DOHH2 (cell line): ENCODE measurements around the gene FANCI.

Experiments used
- H3F3A ChIP-seq: fragments of 200-600 bp; sonication (generic), shearing (Covaris generic); 2 replicates; pipeline ENCODE4 v1.6.0; 2016; ENCODE audit warnings: antibody characterized with exemption, mild to moderate bottlenecking; ENCODE audit not compliant: control insufficient read depth, insufficient read depth
- H3K27ac ChIP-seq: fragments of 200-600 bp; sonication (generic); 2 replicates; pipeline ENCODE4 v1.5.1; 2014; ENCODE audit warnings: low read depth, mild to moderate bottlenecking, low read length, moderate library complexity
- H3K27me3 ChIP-seq: fragments of 200-600 bp; sonication (generic); 2 replicates; pipeline ENCODE4 v1.6.1; 2014; ENCODE audit warnings: mild to moderate bottlenecking, low read length, mixed read lengths; ENCODE audit not compliant: control insufficient read depth
- H3K36me3 ChIP-seq: fragments of 200-600 bp; sonication (generic); 2 replicates; pipeline ENCODE4 v1.6.1; 2014; ENCODE audit warnings: mild to moderate bottlenecking, low read length, moderate library complexity, mixed read lengths; ENCODE audit not compliant: control insufficient read depth
- H3K4me1 ChIP-seq: fragments of 200-600 bp; sonication (generic); 2 replicates; pipeline ENCODE4 v1.6.1; 2014; ENCODE audit warnings: mild to moderate bottlenecking, low read length, mixed read lengths; ENCODE audit not compliant: control insufficient read depth
- H3K4me2 ChIP-seq: fragments of 200-600 bp; sonication (generic); 2 replicates; pipeline ENCODE4 v1.6.0; 2014; ENCODE audit warnings: mild to moderate bottlenecking, low read length, moderate library complexity
- H3K4me3 ChIP-seq: fragments of 200-600 bp; sonication (generic); 2 replicates; pipeline ENCODE4 v1.5.1; 2014; ENCODE audit warnings: mild to moderate bottlenecking, low read length, mixed read lengths
- H3K79me2 ChIP-seq: fragments of 200-600 bp; sonication (generic); 2 replicates; pipeline ENCODE4 v1.6.1; 2014; ENCODE audit warnings: mild to moderate bottlenecking, low read length, mixed read lengths; ENCODE audit not compliant: control insufficient read depth
- H3K9me2 ChIP-seq: fragments of 200-600 bp; sonication (generic); replicated peaks from 2 replicates; pipeline ENCODE4 v1.6.1; 2014; ENCODE audit warnings: mild to moderate bottlenecking, low read length, mixed read lengths; ENCODE audit not compliant: control insufficient read depth
- H3K9me3 ChIP-seq: fragments of 200-600 bp; sonication (generic); 2 replicates; pipeline ENCODE4 v1.6.1; 2014; ENCODE audit warnings: antibody characterized with exemption, low read length, mixed read lengths; ENCODE audit not compliant: control insufficient read depth, insufficient read depth
- H4K20me1 ChIP-seq: fragments of 200-600 bp; sonication (generic); 2 replicates; pipeline ENCODE4 v1.6.0; 2014; ENCODE audit warnings: low read depth, mild to moderate bottlenecking, antibody characterized with exemption, low read length, moderate library complexity; ENCODE audit not compliant: control insufficient read depth, insufficient read depth
- CTCF ChIP-seq: fragments of 200-600 bp; sonication (generic); IDR thresholded peaks from one replicate; pipeline ENCODE4 v1.5.1; 2014; ENCODE audit warnings: antibody characterized with exemption, mild to moderate bottlenecking, low read depth, low read length; ENCODE audit not compliant: poor library complexity, severe bottlenecking
- EZH2phosphoT487 ChIP-seq: fragments of 200-600 bp; sonication (generic); IDR thresholded peaks from 2 replicates; pipeline ENCODE4 v1.6.1; 2017; ENCODE audit warnings: borderline replicate concordance, mild to moderate bottlenecking, antibody characterized with exemption, low read length, moderate library complexity, mixed read lengths

Gene FANCI

GRCh38 chr15:89345248-89345647 is 101.5 kb downstream of the FANCI start:
- no peak for TF ChIP-seq EZH2phosphoT487
- no peak for TF ChIP-seq CTCF
- H3K4me2 ChIP-seq: no peak overlapping the region

GRCh38 chr15:89346516-89347231 is 102.9 kb downstream of the FANCI start:
- no peaks in the 10 kb centered on the region for H3K36me3 ChIP-seq
- H3K27me3 ChIP-seq: peaks cover 36% of the 10 kb centered on the region
- H3K27ac ChIP-seq: no peak overlapping the region
- no peaks in the 10 kb centered on the region for H4K20me1 ChIP-seq
- no peaks in the 10 kb centered on the region for H3F3A ChIP-seq
- no peaks in the 10 kb centered on the region for H3K79me2 ChIP-seq
- TF ChIP-seq CTCF: no peak
- no peak for TF ChIP-seq EZH2phosphoT487
- H3K4me3 ChIP-seq: no peak overlapping the region
- no peaks in the 10 kb centered on the region for H3K4me1 ChIP-seq
- no peaks in the 10 kb centered on the region for H3K9me2 ChIP-seq
- H3K9me3 ChIP-seq: no peaks in the 10 kb centered on the region
- H3K4me2 ChIP-seq: no peak overlapping the region

More at GRCh38 chr15:89345248-89345647, 101.5 kb downstream of the FANCI start:
- peaks cover 30% of the 10 kb centered on the region for H3K27me3 ChIP-seq
- H3F3A ChIP-seq: no peaks in the 10 kb centered on the region
- no peak overlapping the region for H3K27ac ChIP-seq
- no peaks in the 10 kb centered on the region for H4K20me1 ChIP-seq
- no peak overlapping the region for H3K4me3 ChIP-seq
- H3K9me3 ChIP-seq: no peaks in the 10 kb centered on the region
- no peaks in the 10 kb centered on the region for H3K4me1 ChIP-seq
- H3K79me2 ChIP-seq: no peaks in the 10 kb centered on the region
- no peaks in the 10 kb centered on the region for H3K9me2 ChIP-seq
- H3K36me3 ChIP-seq: no peaks in the 10 kb centered on the region

GRCh38 chr15:89349206-89349558 is 105.4 kb downstream of the FANCI start:
- TF ChIP-seq CTCF (no peak), EZH2phosphoT487 (no peak)
- Histone ChIP-seq H3K4me2 (no peak overlapping the region), H4K20me1 (no peaks in the 10 kb centered on the region), H3K27ac (no peak overlapping the region), H3K9me2 (no peaks in the 10 kb centered on the region), H3K36me3 (no peaks in the 10 kb centered on the region), H3K79me2 (no peaks in the 10 kb centered on the region), H3F3A (no peaks in the 10 kb centered on the region), H3K4me1 (no peaks in the 10 kb centered on the region), H3K4me3 (no peak overlapping the region), H3K27me3 (peaks cover 44% of the 10 kb centered on the region), H3K9me3 (no peaks in the 10 kb centered on the region)
